ENCODE results near the gene ALCAM.

The ALCAM gene

GRCh38 chr3:105431200-105431599, 64.5 kb downstream of the ALCAM start:
- no peak for DNase-seq

DNA sequence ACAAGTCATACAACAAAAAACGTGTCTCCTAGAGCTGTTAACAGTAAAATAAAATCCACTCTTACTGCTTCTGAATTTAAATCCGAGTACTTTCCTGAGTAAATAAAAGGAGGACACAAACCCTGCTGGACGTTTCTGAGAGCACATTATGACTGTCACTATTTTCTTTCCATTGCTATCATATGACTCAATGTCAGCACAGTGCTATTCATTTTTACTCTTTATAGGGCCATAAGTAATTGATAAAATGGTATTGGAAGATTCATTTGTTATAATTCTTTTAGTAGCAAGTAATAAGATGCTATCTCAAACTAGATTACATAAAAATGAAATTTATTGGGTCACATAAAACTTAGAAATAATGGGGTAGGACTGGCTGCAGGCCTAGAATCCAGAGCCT, 68.6 kb downstream of the ALCAM start:
- no peak for DNase-seq

DNA sequence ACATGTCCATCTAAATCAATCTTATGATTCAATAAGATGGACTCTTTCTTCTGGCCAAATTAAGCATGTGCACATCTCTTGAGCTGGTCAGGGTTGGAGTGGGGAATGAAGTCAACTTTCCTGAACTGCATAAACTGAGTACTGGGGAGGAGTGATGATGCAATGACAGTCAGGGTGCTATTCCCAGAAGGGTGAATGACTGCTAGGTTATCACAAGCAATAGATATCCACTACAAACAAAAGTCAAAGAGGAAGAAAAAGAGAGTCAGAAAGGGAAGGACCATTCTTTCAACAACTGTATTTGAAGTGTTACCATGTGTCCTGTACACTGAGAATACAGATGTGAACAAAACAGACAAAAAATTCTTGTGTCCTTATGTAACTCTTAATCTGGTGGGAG, 70.0 kb downstream of the ALCAM start:
- no peak for DNase-seq

GRCh38 chr3:105440113-105440512, 73.4 kb downstream of the ALCAM start:
- no peak for DNase-seq

- no peak for DNase-seq
These were observed 78.0 kb downstream of the ALCAM start for GRCh38 chr3:105444725-105445124.

DNA sequence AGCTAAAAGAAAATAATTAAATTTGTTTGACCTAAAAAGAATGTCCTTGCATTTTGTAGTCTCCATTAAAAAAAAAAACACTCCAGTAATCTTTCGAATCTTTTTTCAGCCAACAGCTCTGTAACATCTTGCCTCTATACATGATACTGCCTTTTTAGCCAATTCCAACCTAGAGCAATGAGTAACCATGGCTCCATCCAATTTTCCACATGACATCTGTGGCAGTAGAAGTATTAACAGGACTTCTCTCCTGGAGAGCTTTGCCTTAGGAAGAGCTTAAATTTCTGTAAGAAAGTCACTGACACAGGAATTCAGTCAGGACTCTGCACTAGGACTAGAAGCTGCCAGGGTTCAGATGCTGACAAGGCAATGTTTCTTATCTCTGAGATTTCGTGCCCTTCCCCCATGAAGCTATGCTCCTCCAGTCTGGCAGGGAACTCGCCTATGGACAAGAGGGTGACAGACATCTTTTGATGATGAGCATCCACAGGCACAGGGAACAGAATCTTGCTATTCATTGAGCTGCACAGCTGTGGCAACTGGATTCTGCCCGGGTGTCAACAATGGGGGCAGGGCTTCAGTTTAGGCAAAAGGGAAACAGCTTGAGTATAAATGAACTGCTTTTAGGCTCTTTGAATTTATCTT, 81.8 kb downstream of the ALCAM start:
- DNase-seq = no peak

GRCh38 chr3:105449414-105449813, 82.7 kb downstream of the ALCAM start:
- no peak for DNase-seq

DNA sequence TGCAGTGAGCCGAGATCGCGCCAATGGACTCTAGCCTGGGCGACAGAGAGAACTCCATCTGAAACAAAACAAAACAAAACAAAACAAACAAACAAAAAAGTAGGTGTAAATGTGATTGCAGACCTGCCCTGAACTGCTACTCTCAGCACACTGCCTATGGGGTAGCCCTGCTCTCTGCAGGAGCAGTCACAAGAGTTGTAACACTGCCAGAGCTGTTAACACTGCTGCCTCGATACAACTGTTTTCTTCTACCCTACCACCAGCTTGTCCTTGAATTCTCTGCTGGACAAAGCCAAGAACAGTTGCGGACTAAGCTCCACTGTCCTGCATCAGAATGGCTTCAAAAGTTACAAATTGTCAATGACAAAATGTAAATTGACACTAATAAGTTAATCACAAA, 89.3 kb downstream of the ALCAM start:
- no peak for DNase-seq

DNA sequence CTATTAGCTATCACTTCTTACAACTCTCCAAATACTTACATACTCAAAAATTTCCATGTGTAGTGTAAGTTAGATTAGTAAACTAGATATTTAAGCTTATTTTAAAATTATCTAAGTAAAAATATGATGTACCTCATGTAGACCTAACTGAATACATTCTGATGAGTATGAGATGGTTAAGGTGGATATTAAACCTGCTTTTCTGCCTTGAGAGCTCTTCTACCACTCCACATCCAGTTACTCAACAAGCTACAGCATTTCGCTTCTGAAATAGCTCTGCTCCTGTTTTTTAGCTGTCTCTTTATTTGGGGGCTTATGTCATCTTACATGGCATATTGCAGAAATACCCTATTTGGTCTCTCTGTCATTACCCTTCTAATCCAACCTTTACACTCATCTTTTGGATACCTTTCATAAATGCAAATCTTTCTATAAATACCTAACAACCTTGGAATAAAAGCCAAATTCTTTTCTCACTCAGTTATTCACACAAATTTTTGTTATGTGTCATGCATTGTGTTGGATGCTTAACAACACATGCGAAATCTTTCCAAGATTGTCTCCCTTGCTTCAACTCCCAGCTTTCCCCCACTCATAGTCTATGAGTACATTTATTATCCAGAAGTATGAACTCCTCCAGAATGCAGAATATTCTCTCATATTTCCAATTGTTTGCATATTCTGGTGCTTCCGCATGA, 92.0 kb downstream of the ALCAM start:
- DNase-seq = no peak

GRCh38 chr3:105459566-105460290, 93.0 kb downstream of the ALCAM start:
- DNase-seq = no peak

GRCh38 chr3:105463620-105464019, 96.9 kb downstream of the ALCAM start:
- DNase-seq = no peak

DNA sequence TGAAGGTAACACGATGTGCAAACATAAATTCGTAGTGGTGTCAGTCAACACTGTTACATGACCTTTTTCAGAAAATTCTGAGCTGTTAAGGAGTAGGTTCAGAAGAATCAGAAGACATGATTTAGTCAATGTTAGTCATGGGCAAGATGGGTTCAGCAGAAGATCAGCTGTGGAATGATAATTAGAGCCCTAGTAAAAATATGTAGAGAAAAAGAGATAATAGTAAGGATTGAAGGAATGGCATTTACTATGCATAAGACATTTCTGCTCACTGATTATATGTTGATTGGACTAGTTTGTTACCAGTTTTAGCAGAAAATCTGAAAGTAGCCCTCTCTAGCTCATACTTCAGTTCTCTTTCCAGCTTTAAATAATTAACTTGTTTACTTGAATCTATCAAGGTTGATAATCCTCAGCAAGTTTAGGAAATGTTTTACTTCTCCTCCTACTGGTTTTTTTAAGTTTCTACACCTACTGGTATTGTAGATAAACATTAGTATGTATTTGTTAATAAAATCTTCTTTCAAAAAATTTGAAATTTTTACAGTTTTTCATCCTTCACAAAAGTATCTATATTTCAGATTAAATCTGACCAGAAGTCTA, 98.6 kb downstream of the ALCAM start:
- DNase-seq = no peak

DNA sequence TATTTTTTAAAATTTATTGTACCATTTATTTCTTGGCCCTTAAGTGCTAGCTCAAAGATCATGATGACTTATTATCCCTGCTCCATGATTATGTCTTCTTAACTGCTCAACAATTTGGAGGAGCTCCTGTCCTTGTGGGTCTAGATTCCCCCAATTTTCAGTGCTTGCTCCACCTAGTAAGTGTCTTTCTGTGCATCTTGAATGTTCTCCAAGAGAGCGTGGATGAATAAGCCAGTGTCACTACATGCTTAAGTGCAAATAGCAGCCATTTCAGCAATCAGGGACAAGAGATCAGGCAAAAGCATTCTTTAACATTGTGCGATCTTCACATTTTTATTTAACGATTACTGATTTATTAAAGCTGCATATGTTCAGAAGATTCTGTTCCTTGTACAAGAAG, 99.4 kb downstream of the ALCAM start:
- DNase-seq = no peak

DNA sequence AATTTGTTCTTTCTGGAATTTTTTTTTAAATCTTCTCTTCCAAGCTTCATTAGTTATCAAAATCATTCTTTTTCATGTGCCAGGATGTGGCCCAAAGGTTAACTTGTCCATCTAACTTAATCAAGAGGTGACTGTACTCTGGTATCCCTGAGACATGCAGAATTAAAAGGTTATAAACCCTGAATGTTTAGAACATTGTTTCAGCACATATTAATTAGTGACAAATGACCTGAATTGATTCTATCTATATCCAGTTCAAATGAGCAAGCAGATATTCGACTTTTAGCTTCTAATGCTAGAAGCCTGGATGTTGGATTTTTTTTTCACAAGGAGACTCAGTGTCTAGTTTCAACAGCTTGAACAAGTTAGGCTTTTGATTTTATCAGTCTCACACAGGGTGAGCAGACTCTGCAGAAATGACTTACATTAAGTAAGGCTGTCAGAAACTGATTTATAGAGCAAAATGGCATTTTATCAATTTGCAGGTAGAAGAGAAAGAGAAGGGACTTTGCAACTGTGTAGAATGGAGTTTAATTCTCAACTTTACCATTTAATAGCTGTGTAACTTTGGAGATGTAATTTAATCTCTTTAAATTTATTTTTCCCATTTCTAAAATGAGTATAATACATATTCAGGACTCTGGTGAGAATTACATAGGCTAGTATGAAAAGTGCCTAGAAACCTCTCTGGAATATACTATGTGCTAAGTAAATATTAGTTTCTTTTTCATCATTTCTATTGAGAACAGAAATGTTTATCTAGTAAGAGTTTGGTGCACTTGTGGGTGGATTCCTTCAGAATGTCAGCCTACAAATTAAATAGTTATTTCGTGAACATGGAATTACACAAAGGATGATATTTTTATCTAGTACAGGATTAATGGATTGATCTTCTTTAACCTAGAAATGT, 100.0 kb downstream of the ALCAM start:
- no peak for DNase-seq

GRCh38 chr3:105470851-105471250, 104.1 kb downstream of the ALCAM start:
- no peak for DNase-seq

GRCh38 chr3:105473521-105474223, 107.0 kb downstream of the ALCAM start:
- no peak for DNase-seq

DNA sequence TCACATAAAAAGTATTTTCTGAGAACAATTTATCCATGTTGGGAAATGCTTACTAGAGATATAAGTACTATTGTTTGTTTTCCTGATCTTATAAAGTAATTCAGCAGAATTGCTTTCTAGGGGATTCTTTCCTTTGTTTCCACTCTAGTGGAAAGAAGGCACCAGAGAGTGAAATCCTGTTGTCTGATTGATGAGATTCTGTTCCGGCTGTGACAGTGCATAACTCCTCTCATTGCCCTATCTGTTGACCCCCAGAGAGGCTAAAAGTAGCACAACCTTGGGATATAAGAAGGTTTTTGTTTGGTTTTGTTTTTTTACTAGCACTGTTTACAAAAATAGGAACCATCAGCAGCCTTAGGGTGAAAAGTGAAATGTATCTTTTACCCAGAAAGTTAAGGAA, 114.1 kb downstream of the ALCAM start:
- no peak for DNase-seq

- no peak for DNase-seq
These were observed 116.8 kb downstream of the ALCAM start for GRCh38 chr3:105483476-105483875.

DNA sequence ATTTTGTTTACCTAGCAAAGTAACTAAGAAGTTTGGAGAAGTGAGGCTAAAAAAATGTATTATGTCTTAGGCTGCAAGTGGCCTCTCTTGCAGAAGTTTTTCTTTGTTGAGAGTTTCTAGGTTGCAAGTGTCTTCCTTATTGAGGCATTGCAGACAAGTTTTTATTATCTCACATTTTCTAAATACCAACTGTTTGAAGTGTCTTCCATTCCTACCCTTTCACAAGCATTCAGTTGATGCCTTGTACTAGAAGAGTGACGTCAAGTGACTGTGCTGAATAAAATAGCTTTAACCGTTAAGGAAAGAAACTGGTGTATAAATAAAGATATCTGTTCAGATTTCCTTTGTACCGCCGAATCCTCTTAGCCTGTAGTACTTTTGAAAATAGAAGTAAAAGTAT, 123.3 kb downstream of the ALCAM start:
- no peak for DNase-seq

GRCh38 chr3:105493305-105493892, 126.7 kb downstream of the ALCAM start:
- DNase-seq = no peak

DNA sequence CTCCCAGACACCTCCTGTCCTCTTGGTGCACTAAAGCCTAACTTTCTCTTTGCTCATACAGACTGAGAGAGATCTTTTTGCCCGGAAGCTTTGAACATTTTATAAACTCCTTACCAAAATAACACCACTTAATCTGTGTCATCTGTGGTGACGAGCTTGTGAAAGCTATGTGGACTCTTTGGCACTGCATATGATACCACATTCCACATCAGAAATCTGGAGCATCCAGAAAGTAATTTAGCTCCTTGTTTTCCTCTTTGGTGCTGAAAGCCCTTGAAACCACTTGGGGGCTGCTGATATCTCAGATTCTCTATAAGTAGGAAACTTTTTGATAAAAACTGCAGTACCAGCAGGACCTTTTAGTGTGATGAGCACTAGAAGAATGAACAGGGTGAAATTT, 128.3 kb downstream of the ALCAM start:
- no peak for DNase-seq

GRCh38 chr3:105496343-105496742, 129.6 kb downstream of the ALCAM start:
- DNase-seq = no peak

Data from NCI-H2107 (cell line).